GM12878 (cell line): Measurements from ENCODE around the gene MED13L. TPM values are rescaled to one million over a fixed set of nuclear protein-coding genes. Genes with fewer than 3 reads are reported as not detected.

Source experiments
- ATAC-seq: fragments of 200-7000 bp; cut with Tn5 transposase; 3 replicates; pipeline ENCODE4 v1.9.1; 2020; ENCODE audit warnings: mild to moderate bottlenecking, moderate library complexity
- BruUV-seq: library from RNA; stranded (reverse); fragments of 400-500 nt; replicated peaks from 2 replicates; lab custom pipeline; 2021; lab: Mats Ljungman, UMichigan
- CTCF ChIA-PET: fragments of 300-600 bp; sonication (Branson Sonifier 250); formaldehyde crosslinking; extraction: SDS; loops from one replicate; lab custom pipeline; 2021; ENCODE audit warnings: inconsistent platforms; lab: Yijun Ruan, JAX
- POLR2A ChIA-PET: fragments of 350-600 bp; formaldehyde crosslinking; extraction: SDS; loops from one replicate; lab custom pipeline; 2021; ENCODE audit warnings: inconsistent platforms; lab: Charles Lee
- RAD21 ChIA-PET: fragments of 300-600 bp; sonication (Branson Sonifier 250); formaldehyde crosslinking; loops from one replicate; lab custom pipeline; 2023; ENCODE audit warnings: antibody characterized with exemption; ENCODE audit not compliant: unreplicated experiment; lab: Charles Lee
- SMC1A ChIA-PET: fragments of 300-600 bp; sonication (Branson Sonifier 250); formaldehyde crosslinking; loops from one replicate; lab custom pipeline; 2023; ENCODE audit not compliant: unreplicated experiment, uncharacterized antibody; lab: Charles Lee
- DNase-seq: peaks from one replicate; pipeline ENCODE4 v3.0.0-alpha.2; 2011; ENCODE audit warnings: low read depth, low spot score
- FAIRE-seq: peaks from 3 replicates; lab custom pipeline; 2011; peaks lifted over from hg19 to GRCh38; lab: Jason Lieb, UNC
- H2AFZ ChIP-seq: 2 replicates; pipeline ENCODE4 v1.6.0; 2011; ENCODE audit warnings: low read depth, low read length, control low read depth; ENCODE audit not compliant: control insufficient read depth
- H3K27ac ChIP-seq: 2 replicates; pipeline ENCODE4 v1.5.1; 2011; ENCODE audit warnings: control low read depth; ENCODE audit not compliant: control insufficient read depth, insufficient read depth
- H3K27me3 ChIP-seq, 2 experiments: replicated peaks in 1 of 2; 2 replicates each; pipeline versions ENCODE4 v1.6.0 to v1.6.1; 2011; ENCODE audit warnings: low read length in 1 of 2; ENCODE audit not compliant: control insufficient read depth in 2 of 2, insufficient read depth in 2 of 2
- H3K36me3 ChIP-seq, 2 experiments: 2 replicates each; pipeline ENCODE4 v1.5.1; 2011; ENCODE audit warnings: low read length in 1 of 2; ENCODE audit not compliant: control insufficient read depth in 2 of 2, insufficient read depth in 2 of 2
- H3K4me1 ChIP-seq: 2 replicates; pipeline ENCODE4 v1.6.1; 2011; ENCODE audit warnings: mild to moderate bottlenecking, low read length, moderate library complexity, mixed read lengths; ENCODE audit not compliant: control insufficient read depth, insufficient read depth
- H3K4me2 ChIP-seq: 2 replicates; pipeline ENCODE4 v1.6.0; 2011; ENCODE audit warnings: control low read depth; ENCODE audit not compliant: control insufficient read depth, insufficient read depth
- H3K4me3 ChIP-seq: fragments of 200-600 bp; sonication (generic); 2 replicates; pipeline ENCODE4 v1.5.1; 2016
- H3K79me2 ChIP-seq: 2 replicates; pipeline ENCODE4 v1.6.0; 2011; ENCODE audit warnings: low read length; ENCODE audit not compliant: control insufficient read depth, insufficient read depth
- H3K9ac ChIP-seq: 2 replicates; pipeline ENCODE4 v1.8.0; 2011; ENCODE audit warnings: low read length, control low read depth, mixed read lengths; ENCODE audit not compliant: control insufficient read depth, insufficient read depth
- H3K9me3 ChIP-seq: replicated peaks from 3 replicates; pipeline ENCODE4 v1.5.1; 2011; ENCODE audit warnings: mild to moderate bottlenecking, low read length; ENCODE audit not compliant: control insufficient read depth, insufficient read depth
- H4K20me1 ChIP-seq: 2 replicates; pipeline ENCODE4 v1.6.0; 2011; ENCODE audit not compliant: control insufficient read depth, insufficient read depth
- FOXM1 ChIP-seq: IDR thresholded peaks from 2 replicates; pipeline ENCODE4 v1.6.1; 2012; ENCODE audit warnings: low read depth, mild to moderate bottlenecking, inconsistent platforms, low read length, moderate library complexity
- MTA2 ChIP-seq: fragments of 450-650 bp; IDR thresholded peaks from 2 replicates; pipeline ENCODE4 v1.6.1; 2016; ENCODE audit warnings: low read depth, mild to moderate bottlenecking, moderate library complexity
- WGBS: methylation state at CpG from one replicate; pipeline ENCODE4 v1.1.6; 2016; ENCODE audit warnings: low lambda C conversion rate; ENCODE audit not compliant: insufficient replicate concordance, insufficient coverage; ENCODE audit errors: missing lambda C conversion rate; 5-methylcytosine and 5-hydroxymethylcytosine counted together
- in situ Hi-C: fragments of 300-500 bp; cut with MboI; formaldehyde crosslinking; loops from 9 replicates; pipeline ENCODE4 v1.14.3; 2018; ENCODE audit warnings: mixed read lengths
- intact Hi-C: fragments of 100-400 bp; cut with micrococcal nuclease; formaldehyde crosslinking; loops from one replicate; pipeline ENCODE4 v1.14.2; 2022; ENCODE audit not compliant: unreplicated experiment
- polyA plus RNA-seq, 11 experiments: library from polyadenylated mRNA; depleted of rRNA in 4 of 11; unstranded in 6 of 11; stranded (reverse) in 5 of 11; fragments of >200 nt; fragmentation: Nextera tagmentation in 4 of 11; fragmentation: Illumina TruSeq in 1 of 11; extraction: Ambion mirVana in 4 of 11; extraction: Trizol in 1 of 11; gene quantifications; 1 replicate in 1 of 11; 2 replicates in 10 of 11; pipeline versions ENCODE4 v1.2.1 to v1.2.3, GENCODE V29; 2011 to 2016; ENCODE audit warnings: inconsistent platforms in 2 of 11, missing spikeins in 2 of 11, low read depth in 1 of 11
- total RNA-seq, 4 experiments: library from RNA; depleted of rRNA in 3 of 4; stranded (reverse); fragments of >200 nt in 3 of 4; fragmentation: Illumina TruSeq in 1 of 4; extraction: Trizol in 1 of 4; gene quantifications; 2 replicates each; pipeline versions ENCODE4 v1.2.1 to v1.2.3, GENCODE V29; 2013 to 2021
- TF ChIP-seq, protein P1 (sequence below): fragments of 450-650 bp; IDR thresholded peaks from 2 replicates; pipeline ENCODE4 v1.6.1; 2016; ENCODE audit warnings: mild to moderate bottlenecking, moderate library complexity, borderline replicate concordance
- TF ChIP-seq, protein P2 (sequence below): fragments of 450-650 bp; IDR thresholded peaks from 2 replicates; pipeline ENCODE4 v1.6.1; 2018; ENCODE audit warnings: borderline replicate concordance, mild to moderate bottlenecking; ENCODE audit not compliant: partially characterized antibody
- TF ChIP-seq, protein P3 (sequence below): IDR thresholded peaks from 2 replicates; pipeline ENCODE4 v1.6.1; 2011; ENCODE audit warnings: low read depth, mild to moderate bottlenecking, low read length, moderate library complexity, borderline replicate concordance; ENCODE audit errors: extremely low read depth

Gene MED13L
- total and polyA plus RNA-seq, 10 of the 15 experiments (the other 5 are each of a cell fraction or from before 2014, with no cell fraction given): 3.7 to 30.1 (median 9.1) TPM

DNA sequence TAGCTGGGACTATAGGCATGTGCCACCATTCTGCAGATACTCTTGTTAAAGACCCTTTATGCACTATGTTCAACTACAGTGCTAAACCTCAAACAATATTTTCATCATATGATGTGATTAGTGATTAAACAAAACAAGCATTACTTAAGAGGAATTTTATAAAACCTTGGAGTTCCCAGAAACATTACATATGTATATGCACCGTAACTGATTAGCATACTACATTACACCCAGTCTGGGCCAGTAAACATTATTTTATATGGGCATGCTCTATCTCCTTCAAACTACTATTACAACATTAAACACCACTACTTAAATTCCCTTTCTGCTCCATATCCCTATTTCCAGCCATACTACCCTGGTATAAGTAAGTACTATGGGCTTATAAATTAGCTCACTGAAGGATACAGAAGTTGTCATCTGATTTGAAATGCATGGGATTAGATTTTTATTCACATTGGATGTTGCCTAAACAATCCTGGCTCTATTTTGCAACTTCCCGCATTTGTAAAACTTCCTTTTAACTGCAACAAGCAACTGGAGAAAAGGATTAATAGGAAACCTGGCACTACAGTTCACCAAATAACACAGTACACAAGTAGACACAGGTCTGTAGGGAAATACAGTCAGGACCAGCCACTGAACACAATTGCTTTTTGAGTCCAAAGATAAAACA, 205.8 kb downstream of the MED13L start:
- Histone ChIP-seq H4K20me1 (no peaks in the 10 kb centered on the region), H3K4me3 (no peak overlapping the region), H3K27me3 (no peaks in the 10 kb centered on the region), H2AFZ (no peak overlapping the region), H3K4me1 (no peaks in the 10 kb centered on the region), H3K27ac (no peak overlapping the region), H3K9ac (no peak overlapping the region), H3K79me2 (no peaks in the 10 kb centered on the region), H3K4me2 (no peak overlapping the region), H3K9me3 (no peaks in the 10 kb centered on the region), H3K36me3 (no peaks in the 10 kb centered on the region)
- in situ Hi-C loops: no loop called here
- ChIA-PET POLR2A (no interaction called here), SMC1A (no interaction called here), RAD21 (interaction anchor here (0.6 kb wide), 1 partner anchor 11 kb away, joined by 3 read pairs; no protein-coding TSS in a partner anchor), CTCF (interaction anchor here (0.7 kb wide), 1 partner anchor 15 kb away, joined by 3 read pairs; no protein-coding TSS in a partner anchor)
- FAIRE-seq (no peak), DNase-seq (no peak), ATAC-seq (no peak)
- intact Hi-C loops: no loop called here
- 89% methylated on average over 2 of the region's 2 CpGs for WGBS
- BruUV-seq: no TSS peak
- TF ChIP-seq MTA2: no peak
- TF ChIP-seq, protein P1, sequence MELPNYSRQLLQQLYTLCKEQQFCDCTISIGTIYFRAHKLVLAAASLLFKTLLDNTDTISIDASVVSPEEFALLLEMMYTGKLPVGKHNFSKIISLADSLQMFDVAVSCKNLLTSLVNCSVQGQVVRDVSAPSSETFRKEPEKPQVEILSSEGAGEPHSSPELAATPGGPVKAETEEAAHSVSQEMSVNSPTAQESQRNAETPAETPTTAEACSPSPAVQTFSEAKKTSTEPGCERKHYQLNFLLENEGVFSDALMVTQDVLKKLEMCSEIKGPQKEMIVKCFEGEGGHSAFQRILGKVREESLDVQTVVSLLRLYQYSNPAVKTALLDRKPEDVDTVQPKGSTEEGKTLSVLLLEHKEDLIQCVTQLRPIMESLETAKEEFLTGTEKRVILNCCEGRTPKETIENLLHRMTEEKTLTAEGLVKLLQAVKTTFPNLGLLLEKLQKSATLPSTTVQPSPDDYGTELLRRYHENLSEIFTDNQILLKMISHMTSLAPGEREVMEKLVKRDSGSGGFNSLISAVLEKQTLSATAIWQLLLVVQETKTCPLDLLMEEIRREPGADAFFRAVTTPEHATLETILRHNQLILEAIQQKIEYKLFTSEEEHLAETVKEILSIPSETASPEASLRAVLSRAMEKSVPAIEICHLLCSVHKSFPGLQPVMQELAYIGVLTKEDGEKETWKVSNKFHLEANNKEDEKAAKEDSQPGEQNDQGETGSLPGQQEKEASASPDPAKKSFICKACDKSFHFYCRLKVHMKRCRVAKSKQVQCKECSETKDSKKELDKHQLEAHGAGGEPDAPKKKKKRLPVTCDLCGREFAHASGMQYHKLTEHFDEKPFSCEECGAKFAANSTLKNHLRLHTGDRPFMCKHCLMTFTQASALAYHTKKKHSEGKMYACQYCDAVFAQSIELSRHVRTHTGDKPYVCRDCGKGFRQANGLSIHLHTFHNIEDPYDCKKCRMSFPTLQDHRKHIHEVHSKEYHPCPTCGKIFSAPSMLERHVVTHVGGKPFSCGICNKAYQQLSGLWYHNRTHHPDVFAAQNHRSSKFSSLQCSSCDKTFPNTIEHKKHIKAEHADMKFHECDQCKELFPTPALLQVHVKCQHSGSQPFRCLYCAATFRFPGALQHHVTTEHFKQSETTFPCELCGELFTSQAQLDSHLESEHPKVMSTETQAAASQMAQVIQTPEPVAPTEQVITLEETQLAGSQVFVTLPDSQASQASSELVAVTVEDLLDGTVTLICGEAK: no peak
- TF ChIP-seq, protein P2, sequence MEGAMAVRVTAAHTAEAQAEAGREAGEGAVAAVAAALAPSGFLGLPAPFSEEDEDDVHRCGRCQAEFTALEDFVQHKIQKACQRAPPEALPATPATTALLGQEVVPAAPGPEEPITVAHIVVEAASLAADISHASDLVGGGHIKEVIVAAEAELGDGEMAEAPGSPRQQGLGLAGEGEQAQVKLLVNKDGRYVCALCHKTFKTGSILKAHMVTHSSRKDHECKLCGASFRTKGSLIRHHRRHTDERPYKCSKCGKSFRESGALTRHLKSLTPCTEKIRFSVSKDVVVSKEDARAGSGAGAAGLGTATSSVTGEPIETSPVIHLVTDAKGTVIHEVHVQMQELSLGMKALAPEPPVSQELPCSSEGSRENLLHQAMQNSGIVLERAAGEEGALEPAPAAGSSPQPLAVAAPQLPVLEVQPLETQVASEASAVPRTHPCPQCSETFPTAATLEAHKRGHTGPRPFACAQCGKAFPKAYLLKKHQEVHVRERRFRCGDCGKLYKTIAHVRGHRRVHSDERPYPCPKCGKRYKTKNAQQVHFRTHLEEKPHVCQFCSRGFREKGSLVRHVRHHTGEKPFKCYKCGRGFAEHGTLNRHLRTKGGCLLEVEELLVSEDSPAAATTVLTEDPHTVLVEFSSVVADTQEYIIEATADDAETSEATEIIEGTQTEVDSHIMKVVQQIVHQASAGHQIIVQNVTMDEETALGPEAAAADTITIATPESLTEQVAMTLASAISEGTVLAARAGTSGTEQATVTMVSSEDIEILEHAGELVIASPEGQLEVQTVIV: no peak
- TF ChIP-seq, protein P3, sequence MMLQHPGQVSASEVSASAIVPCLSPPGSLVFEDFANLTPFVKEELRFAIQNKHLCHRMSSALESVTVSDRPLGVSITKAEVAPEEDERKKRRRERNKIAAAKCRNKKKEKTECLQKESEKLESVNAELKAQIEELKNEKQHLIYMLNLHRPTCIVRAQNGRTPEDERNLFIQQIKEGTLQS: no peak
- no peak for TF ChIP-seq FOXM1
